ENCODE data around the gene ZMYND15.

The ZMYND15 gene

GRCh38 chr17:4788807-4789700 is 49.4 kb downstream of the ZMYND15 start, which contains the start of gene GLTPD2:
TSS of gene GLTPD2 (plus strand) at chr17:4788964. CDS start at chr17:4789012, 48 bp downstream.
- DNase-seq = no peak
- peak within 1 kb of the TSS; percentile 8 to 80 (median 63) for H3K4me3 ChIP-seq (ENCODE audit: control insufficient read depth in 1 of 7, extremely low read depth in 1 of 7, insufficient read depth in 4 of 7, low read depth in 2 of 7, low read length in 6 of 7)
- no peak within 1 kb of the TSS for H3K27ac ChIP-seq (ENCODE audit: insufficient read depth in 1 of 2, low read depth in 1 of 2, low read length in 2 of 2, poor library complexity in 1 of 2, severe bottlenecking in 2 of 2)
- H3K27me3 ChIP-seq (replicated peaks in 2 of 5; ENCODE audit: control insufficient read depth in 4 of 5, insufficient read depth in 5 of 5, low read length in 4 of 5) = peaks cover 2 to 60% (median 33%) of the 10 kb centered on the region in 5 experiments
- no peaks in the 10 kb centered on the region for H3K9me3 ChIP-seq (ENCODE audit: control extremely low read depth in 1 of 5, control insufficient read depth in 4 of 5, insufficient read depth in 2 of 5, low read depth in 1 of 5, low read length in 4 of 5)
- H3K36me3 ChIP-seq (ENCODE audit: control insufficient read depth in 4 of 4, insufficient read depth in 4 of 4, low read length in 3 of 4) = no peaks in the 10 kb centered on the region
- ChIA-PET POLR2A (interaction anchor here (0.6 to 2.2 kb wide), 4 partner anchors 10 to 79 kb away, joined by 3 to 6 read pairs (median 4); partner anchors contain the start of genes ARRB2 and PLD2), CTCF (interaction anchor here (0.8 to 5.9 kb wide), 24 partner anchors 9 to 151 kb away, joined by 3 to 40 read pairs (median 4); partner anchors contain the start of genes MED11, RNF167 and SLC25A11)
- peaks cover 0 to 39% (median 30%) of the 10 kb centered on the region in 4 experiments for H3K4me1 ChIP-seq (ENCODE audit: control extremely low read depth in 1 of 4, control insufficient read depth in 4 of 4, insufficient read depth in 4 of 4, low read length in 3 of 4)
- WGBS (ENCODE audit: insufficient coverage) = 22% methylated on average over 41 of the region's 62 CpGs

DNA sequence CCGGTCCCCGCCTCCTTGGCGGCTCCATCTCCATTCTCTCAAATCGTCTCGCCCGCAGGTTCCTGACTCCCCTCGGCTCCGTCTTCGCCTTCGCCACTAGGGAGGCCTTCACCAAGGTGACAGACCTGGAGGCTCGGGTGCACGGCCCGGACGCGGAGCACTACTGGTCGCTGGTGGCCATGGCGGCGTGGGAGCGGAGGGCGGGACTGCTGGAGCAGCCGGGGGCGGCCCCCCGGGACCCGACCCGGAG is 50.0 kb downstream of the ZMYND15 start:
- H3K36me3 ChIP-seq (ENCODE audit: control insufficient read depth in 4 of 4, insufficient read depth in 4 of 4, low read length in 3 of 4) = no peaks in the 10 kb centered on the region
- 0% methylated on average over 12 of the region's 25 CpGs for WGBS (ENCODE audit: insufficient coverage)
- H3K4me1 ChIP-seq (ENCODE audit: control extremely low read depth in 1 of 4, control insufficient read depth in 4 of 4, insufficient read depth in 4 of 4, low read length in 3 of 4) = peaks cover 0 to 39% (median 30%) of the 10 kb centered on the region in 4 experiments
- CTCF ChIA-PET = interaction anchor here (0.9 to 5.9 kb wide), 23 partner anchors 9 to 150 kb away, joined by 3 to 40 read pairs (median 4); partner anchors contain the start of genes MED11, RNF167 and SLC25A11
- POLR2A ChIA-PET = interaction anchor here (0.6 to 2.2 kb wide), 4 partner anchors 10 to 80 kb away, joined by 3 to 6 read pairs (median 4); partner anchors contain the start of genes ARRB2 and PLD2
- peak overlapping the region; percentile 8 to 80 (median 63) for H3K4me3 ChIP-seq (ENCODE audit: control insufficient read depth in 1 of 7, extremely low read depth in 1 of 7, insufficient read depth in 4 of 7, low read depth in 2 of 7, low read length in 6 of 7)
- H3K27ac ChIP-seq (ENCODE audit: insufficient read depth in 1 of 2, low read depth in 1 of 2, low read length in 2 of 2, poor library complexity in 1 of 2, severe bottlenecking in 2 of 2) = no peak overlapping the region
- DNase-seq = no peak
- H3K27me3 ChIP-seq (replicated peaks in 2 of 5; ENCODE audit: control insufficient read depth in 4 of 5, insufficient read depth in 5 of 5, low read length in 4 of 5) = peaks cover 0 to 55% (median 29%) of the 10 kb centered on the region in 5 experiments
- H3K9me3 ChIP-seq (ENCODE audit: control extremely low read depth in 1 of 5, control insufficient read depth in 4 of 5, insufficient read depth in 2 of 5, low read depth in 1 of 5, low read length in 4 of 5) = no peaks in the 10 kb centered on the region

- peak; percentile 80 to 83 (median 81) for DNase-seq
- POLR2A ChIA-PET = interaction anchor here (0.6 to 2.2 kb wide), 4 partner anchors 9 to 80 kb away, joined by 3 to 6 read pairs (median 4); partner anchors contain the start of genes ARRB2 and PLD2
- H3K4me1 ChIP-seq (ENCODE audit: control extremely low read depth in 1 of 4, control insufficient read depth in 4 of 4, insufficient read depth in 4 of 4, low read length in 3 of 4) = peaks cover 0 to 37% (median 29%) of the 10 kb centered on the region in 4 experiments
- CTCF ChIA-PET = interaction anchor here (0.8 to 5.9 kb wide), 26 partner anchors 8 to 150 kb away, joined by 3 to 40 read pairs (median 4); partner anchors contain the start of genes C17orf107, MED11, PLD2 and RNF167
- H3K27me3 ChIP-seq (replicated peaks in 2 of 5; ENCODE audit: control insufficient read depth in 4 of 5, insufficient read depth in 5 of 5, low read length in 4 of 5) = peaks cover 0 to 50% (median 28%) of the 10 kb centered on the region in 5 experiments
- H3K4me3 ChIP-seq (ENCODE audit: control insufficient read depth in 1 of 7, extremely low read depth in 1 of 7, insufficient read depth in 4 of 7, low read depth in 2 of 7, low read length in 6 of 7) = peak overlapping the region; percentile 33 to 80 (median 63)
- H3K9me3 ChIP-seq (ENCODE audit: control extremely low read depth in 1 of 5, control insufficient read depth in 4 of 5, insufficient read depth in 2 of 5, low read depth in 1 of 5, low read length in 4 of 5) = no peaks in the 10 kb centered on the region
- under 1% methylated on average over 79 of the region's 91 CpGs for WGBS (ENCODE audit: insufficient coverage)
- peak overlapping the region in 1 of 2 experiments; percentile 38 for H3K27ac ChIP-seq (ENCODE audit: insufficient read depth in 1 of 2, low read depth in 1 of 2, low read length in 2 of 2, poor library complexity in 1 of 2, severe bottlenecking in 2 of 2)
- H3K36me3 ChIP-seq (ENCODE audit: control insufficient read depth in 4 of 4, insufficient read depth in 4 of 4, low read length in 3 of 4) = no peaks in the 10 kb centered on the region
Measured at GRCh38 chr17:4789951-4790704, 50.5 kb downstream of the ZMYND15 start.

GRCh38 chr17:4790705-4791088 is 51.1 kb downstream of the ZMYND15 start:
- peak overlapping the region in 1 of 2 experiments; percentile 38 for H3K27ac ChIP-seq (ENCODE audit: insufficient read depth in 1 of 2, low read depth in 1 of 2, low read length in 2 of 2, poor library complexity in 1 of 2, severe bottlenecking in 2 of 2)
- H3K27me3 ChIP-seq (replicated peaks in 2 of 5; ENCODE audit: control insufficient read depth in 4 of 5, insufficient read depth in 5 of 5, low read length in 4 of 5) = peaks cover 0 to 45% (median 25%) of the 10 kb centered on the region in 5 experiments
- DNase-seq = no peak
- H3K36me3 ChIP-seq (ENCODE audit: control insufficient read depth in 4 of 4, insufficient read depth in 4 of 4, low read length in 3 of 4) = no peaks in the 10 kb centered on the region
- peak overlapping the region in 6 of 7 experiments; percentile 33 to 80 (median 68) for H3K4me3 ChIP-seq (ENCODE audit: control insufficient read depth in 1 of 7, extremely low read depth in 1 of 7, insufficient read depth in 4 of 7, low read depth in 2 of 7, low read length in 6 of 7)
- H3K9me3 ChIP-seq (ENCODE audit: control extremely low read depth in 1 of 5, control insufficient read depth in 4 of 5, insufficient read depth in 2 of 5, low read depth in 1 of 5, low read length in 4 of 5) = no peaks in the 10 kb centered on the region
- peaks cover 0 to 31% (median 25%) of the 10 kb centered on the region in 4 experiments for H3K4me1 ChIP-seq (ENCODE audit: control extremely low read depth in 1 of 4, control insufficient read depth in 4 of 4, insufficient read depth in 4 of 4, low read length in 3 of 4)
- 68% methylated on average over 3 of the region's 7 CpGs for WGBS (ENCODE audit: insufficient coverage)
- POLR2A ChIA-PET = interaction anchor here (1.3 to 2.2 kb wide), 2 partner anchors 16 to 81 kb away, joined by 3 to 6 read pairs; partner anchors contain the start of genes ARRB2 and PLD2
- CTCF ChIA-PET = interaction anchor here (0.8 to 5.9 kb wide), 18 partner anchors 9 to 109 kb away, joined by 3 to 40 read pairs (median 4); partner anchors contain the start of genes C17orf107, MED11 and PLD2

DNA sequence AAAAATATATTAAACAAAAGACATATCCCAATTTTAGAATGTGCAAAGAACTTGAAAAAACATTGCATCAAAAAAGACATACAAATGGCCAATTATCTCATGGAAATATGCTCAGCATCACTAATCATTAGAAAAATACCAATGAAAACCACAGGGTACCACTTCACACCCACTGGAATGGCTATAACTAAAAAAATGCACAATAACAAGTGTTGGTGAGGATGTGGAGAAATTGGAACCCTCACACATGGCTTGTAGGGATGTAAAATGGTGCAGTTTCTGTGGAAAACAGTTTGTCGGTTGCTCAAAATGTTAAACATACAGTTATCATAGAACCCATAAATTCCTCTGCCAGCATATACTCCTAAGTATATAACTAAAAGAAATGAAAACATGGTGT is 55.5 kb downstream of the ZMYND15 start:
- WGBS (ENCODE audit: insufficient coverage) = no CpG with 5 or more reads among the region's 1 CpG
- no peak overlapping the region for H3K27ac ChIP-seq (ENCODE audit: insufficient read depth in 1 of 2, low read depth in 1 of 2, low read length in 2 of 2, poor library complexity in 1 of 2, severe bottlenecking in 2 of 2)

More for the DNA sequence above, 55.5 kb downstream of the ZMYND15 start:
- Histone ChIP-seq H3K36me3 (ENCODE audit: control insufficient read depth in 4 of 4, insufficient read depth in 4 of 4, low read length in 3 of 4) (peaks cover 2 to 21% (median 17%) of the 10 kb centered on the region in 4 experiments), H3K9me3 (ENCODE audit: control extremely low read depth in 1 of 5, control insufficient read depth in 4 of 5, insufficient read depth in 2 of 5, low read depth in 1 of 5, low read length in 4 of 5) (no peaks in the 10 kb centered on the region), H3K4me1 (ENCODE audit: control extremely low read depth in 1 of 4, control insufficient read depth in 4 of 4, insufficient read depth in 4 of 4, low read length in 3 of 4) (peaks cover 2 to 18% (median 11%) of the 10 kb centered on the region in 4 experiments), H3K4me3 (ENCODE audit: control insufficient read depth in 1 of 7, extremely low read depth in 1 of 7, insufficient read depth in 4 of 7, low read depth in 2 of 7, low read length in 6 of 7) (no peak overlapping the region), H3K27me3 (replicated peaks in 2 of 5; ENCODE audit: control insufficient read depth in 4 of 5, insufficient read depth in 5 of 5, low read length in 4 of 5) (peaks cover 0 to 5% (median 3%) of the 10 kb centered on the region in 5 experiments)
- POLR2A ChIA-PET = no interaction called here
- CTCF ChIA-PET = no interaction called here
- DNase-seq = no peak

Data from common myeloid progenitor, CD34-positive (primary cell).